Stimulated activated CD4-positive, alpha-beta T cell treated with anti-CD3 and anti-CD28 coated beads, TNF-alpha, amount 100 ng/mL, for 48 hours (primary cell): ENCODE measurements around the gene TOP1.

ENCODE experiments used
- DNase-seq, 3 donors: peaks; one replicate each; pipeline ENCODE4 v3.0.0-alpha.2; 2020; ENCODE audit warnings: low read depth in 3 of 3

The TOP1 gene

GRCh38 chr20:41028359-41029149 lies at the start of gene TOP1:
Gene TOP1, plus strand, starts transcription at chr20:41028822. Its CDS starts 246 bp downstream, at chr20:41029068.
- DNase-seq = peak; percentile 99 to 100 (median 100)

GRCh38 chr20:40979247-40979646 lies 49.4 kb upstream of the TOP1 start:
- DNase-seq = no peak

- DNase-seq = no peak
Observed at GRCh38 chr20:40980106-40980827, 48.4 kb upstream of the TOP1 start.

- no peak for DNase-seq
Observed at GRCh38 chr20:40980828-40981310, 47.8 kb upstream of the TOP1 start.

GRCh38 chr20:40982415-40983145 lies 46.0 kb upstream of the TOP1 start:
- DNase-seq = no peak

GRCh38 chr20:40983898-40984297 lies 44.7 kb upstream of the TOP1 start:
- no peak for DNase-seq

GRCh38 chr20:40984496-40984895 lies 44.1 kb upstream of the TOP1 start:
- no peak for DNase-seq

GRCh38 chr20:40986774-40987173 lies 41.8 kb upstream of the TOP1 start:
- no peak for DNase-seq

- DNase-seq = peak; percentile 53 to 66 (median 54)
Observed at GRCh38 chr20:40990542-40991120, 38.0 kb upstream of the TOP1 start.

- no peak for DNase-seq
Observed at GRCh38 chr20:40991181-40991889, 37.3 kb upstream of the TOP1 start.

GRCh38 chr20:40992349-40993113 lies 36.1 kb upstream of the TOP1 start:
- DNase-seq = no peak

- no peak for DNase-seq
Observed at GRCh38 chr20:40993794-40994540, 34.7 kb upstream of the TOP1 start.

GRCh38 chr20:40996326-40996725 lies 32.3 kb upstream of the TOP1 start:
- no peak for DNase-seq

GRCh38 chr20:40997116-40997515 lies 31.5 kb upstream of the TOP1 start:
- DNase-seq = no peak

GRCh38 chr20:40999841-41000240 lies 28.8 kb upstream of the TOP1 start:
- no peak for DNase-seq

- no peak for DNase-seq
Observed at GRCh38 chr20:41000628-41001027, 28.0 kb upstream of the TOP1 start.

GRCh38 chr20:41001497-41001896 lies 27.1 kb upstream of the TOP1 start:
- DNase-seq = no peak

- DNase-seq = no peak
Observed at GRCh38 chr20:41002842-41003142, 25.8 kb upstream of the TOP1 start.

- peak; percentile 57 to 76 (median 58) for DNase-seq
Observed at GRCh38 chr20:41003143-41003935, 25.3 kb upstream of the TOP1 start.
